Right renal pelvis (tissue), 4 donors: ENCODE results near the gene HLA-B. TPM values are rescaled to one million over a fixed set of nuclear protein-coding genes. Genes with fewer than 3 reads are reported as not detected.

Source experiments
- DNase-seq, 4 donors: peaks; one replicate each; pipeline ENCODE4 v3.0.0-alpha.2; 2013; ENCODE audit warnings: low read depth in 4 of 4, low spot score in 3 of 4, missing footprints in 1 of 4
- polyA plus RNA-seq, 4 donors: library from polyadenylated mRNA; unstranded; fragments of 120-200 nt; gene quantifications; one replicate each; pipeline ENCODE4 v1.2.1, GENCODE V29; 2013; ENCODE audit not compliant: insufficient read length in 4 of 4

The HLA-B gene
- polyA plus RNA-seq, 4 donors = 110 to 214 (median 158) TPM

DNA sequence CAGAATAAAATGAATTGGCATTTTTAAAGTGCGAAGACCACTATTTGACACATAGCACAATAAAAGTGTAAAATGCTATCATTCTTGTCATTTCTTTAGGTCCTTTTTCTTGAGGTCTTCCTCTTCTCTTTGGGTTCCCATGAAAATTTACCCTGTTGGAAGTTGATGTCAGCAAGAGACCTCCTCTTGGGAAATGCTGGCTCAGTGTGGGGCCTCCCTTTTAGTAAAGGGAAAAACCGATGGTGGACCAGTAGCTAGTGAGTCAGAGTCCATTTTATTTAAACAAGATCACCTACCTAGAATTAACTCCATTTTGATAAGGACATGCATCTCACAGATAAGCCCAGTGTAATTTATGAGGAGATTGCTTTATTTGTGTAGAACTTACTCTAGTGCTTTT, 47.3 kb downstream of the HLA-B start:
- DNase-seq = no peak

DNA sequence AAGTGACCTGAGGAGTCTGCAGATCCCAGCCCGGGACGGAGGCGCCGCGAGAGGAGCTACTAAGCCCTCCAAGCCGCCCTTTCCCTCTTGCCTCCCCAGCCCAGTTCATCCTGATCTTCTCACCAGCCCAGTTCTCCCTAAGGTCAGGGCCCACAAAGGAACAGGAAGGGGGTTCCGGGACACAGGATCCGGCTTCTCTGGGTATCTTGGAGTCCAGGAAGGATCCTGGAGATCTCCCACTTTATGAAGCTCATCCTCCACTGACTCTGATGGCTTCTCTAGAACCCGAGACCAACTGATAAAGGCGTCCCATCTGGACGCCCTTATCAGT, 48.2 kb downstream of the HLA-B start:
- DNase-seq = no peak

DNA sequence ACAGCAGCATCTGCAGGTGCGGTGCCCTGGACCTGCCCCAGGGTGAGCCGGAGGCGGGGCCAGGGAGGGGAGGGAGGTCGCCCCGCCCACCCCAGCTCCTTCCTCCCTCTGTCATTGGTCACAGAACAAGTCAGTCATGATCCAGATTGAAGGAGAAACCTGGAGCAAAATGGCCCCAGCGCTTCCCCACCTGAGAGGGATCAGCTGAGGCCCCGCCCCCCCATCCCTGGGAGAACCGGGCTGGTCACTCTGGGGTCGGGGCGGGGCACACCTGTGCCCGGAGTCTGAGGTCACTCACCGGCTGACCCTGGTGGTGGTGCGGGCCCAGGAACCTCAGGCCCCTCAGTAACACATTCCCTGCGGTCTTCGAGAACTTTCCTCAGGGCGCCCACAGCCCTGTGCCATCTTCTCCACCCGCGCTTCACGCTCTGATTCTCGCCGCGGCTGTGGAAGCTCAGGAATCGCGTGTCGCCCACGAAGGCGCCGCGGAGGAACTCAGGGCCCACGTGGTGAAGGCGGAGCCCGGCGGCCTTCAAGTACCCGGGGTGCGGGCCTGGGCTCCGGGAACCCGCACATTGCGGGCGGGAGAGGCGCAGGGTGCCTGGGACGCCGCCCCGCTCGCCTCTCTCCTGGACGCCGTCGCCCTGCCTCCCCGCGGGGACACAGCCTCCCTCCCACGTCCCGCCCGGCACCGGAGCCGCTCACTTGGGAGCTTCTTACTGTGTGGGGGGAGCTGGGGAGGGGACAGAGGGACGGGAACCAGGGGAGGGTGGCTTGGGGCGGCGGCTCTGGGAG, 48.7 kb downstream of the HLA-B start:
- DNase-seq = no peak

DNA sequence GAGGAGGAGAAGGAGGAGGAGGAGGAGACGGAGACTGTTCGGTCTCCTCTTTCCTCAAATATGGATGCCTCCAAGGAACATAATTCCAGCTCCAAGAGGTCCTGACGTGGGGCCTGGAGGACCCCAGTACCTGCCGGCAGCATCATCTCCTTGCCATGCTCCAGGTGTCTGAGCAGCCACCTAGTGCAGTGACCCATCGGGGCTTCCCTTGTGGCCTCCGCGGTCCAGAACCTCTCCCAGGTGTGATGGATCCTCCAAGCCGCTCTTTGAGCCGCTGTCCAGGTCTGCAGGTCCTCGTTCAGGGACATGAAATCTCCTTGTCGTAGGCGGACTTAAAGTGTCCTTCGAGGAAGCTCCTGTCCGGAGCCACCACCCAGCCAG, 49.3 kb downstream of the HLA-B start:
- no peak for DNase-seq

DNA sequence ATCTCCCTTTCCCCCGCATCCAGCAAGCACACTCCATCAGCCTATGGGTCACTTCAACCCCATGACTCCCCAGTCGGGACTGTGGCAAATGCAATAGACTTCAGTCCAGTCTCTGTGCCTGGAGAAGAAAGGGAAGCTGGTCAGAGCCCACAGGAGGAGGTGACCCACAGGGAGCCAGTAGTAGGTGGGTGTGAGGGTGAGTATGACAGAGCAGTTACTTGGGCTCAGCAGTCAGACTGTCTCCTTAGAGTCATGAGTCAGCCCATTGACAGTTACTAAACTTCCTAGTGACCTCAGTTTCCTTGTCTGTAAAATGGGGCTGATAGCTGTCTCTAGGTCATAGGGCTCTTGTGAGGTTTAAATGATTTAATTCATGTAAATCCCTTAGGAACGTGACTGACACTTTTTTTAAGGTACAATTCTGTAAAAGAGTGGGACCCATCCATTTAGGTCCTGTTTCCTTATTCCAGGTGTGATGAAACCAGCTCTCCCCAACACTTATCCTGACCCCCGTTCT, 51.2 kb downstream of the HLA-B start:
- no peak for DNase-seq

DNA sequence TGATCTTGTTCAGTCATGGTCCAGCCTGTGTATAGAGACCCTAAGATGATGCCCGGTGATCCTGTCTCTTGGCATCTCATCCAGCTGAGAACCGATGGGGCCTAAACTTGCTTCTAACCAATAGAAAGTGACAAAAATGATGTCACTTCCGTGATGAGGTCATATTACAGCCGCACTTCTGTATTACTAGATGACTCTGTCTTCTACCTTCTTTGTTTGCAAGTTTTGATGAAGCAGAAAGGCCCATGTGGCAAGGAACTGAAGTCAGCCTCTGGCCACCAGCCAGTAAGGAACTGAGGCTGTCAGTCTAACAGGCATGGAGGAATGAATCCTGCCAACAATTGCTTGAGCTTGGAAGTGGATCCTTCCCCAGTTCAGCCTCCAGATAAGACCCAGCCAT, 52.3 kb downstream of the HLA-B start:
- no peak for DNase-seq

Other genes starting within 250 kb of the HLA-B start
- gene C6orf15, start 244.6 kb downstream of the HLA-B start, polyA plus RNA-seq = not detected
- gene PSORS1C1, start 242.4 kb downstream of the HLA-B start, polyA plus RNA-seq = under 1 TPM in 2 of 4 donors, not detected in 2; 0.29 to 0.59 TPM
- gene CDSN, start 236.7 kb downstream of the HLA-B start, polyA plus RNA-seq = under 1 TPM in 1 of 4 donors, not detected in 3; 0.03 TPM
- gene PSORS1C2, start 218.1 kb downstream of the HLA-B start, polyA plus RNA-seq = not detected
- gene CCHCR1, start 199.4 kb downstream of the HLA-B start, polyA plus RNA-seq = 10 to 100 TPM; 26.1 to 33.6 (median 29.8) TPM
- gene TCF19, start 198.6 kb downstream of the HLA-B start, polyA plus RNA-seq = 10 to 100 TPM; 17.2 to 20.1 (median 18.1) TPM
- gene POU5F1, start 186.5 kb downstream of the HLA-B start, polyA plus RNA-seq = 1 to 10 TPM; 1.6 to 7.3 (median 3.0) TPM
- gene HLA-C, start 85.1 kb downstream of the HLA-B start, polyA plus RNA-seq = 100 to 1,000 TPM in 2 of 4 donors, 10 to 100 TPM in 2; 91.2 to 180 (median 118) TPM
- gene MICA, start 46.4 kb upstream of the HLA-B start, polyA plus RNA-seq = 10 to 100 TPM in 1 of 4 donors, 1 to 10 TPM in 3; 3.3 to 12.2 (median 7.9) TPM
- 1 to 10 TPM in 3 of 4 donors, under 1 TPM in 1; 0.80 to 1.6 (median 1.4) TPM for gene MICB, start 141.0 kb upstream of the HLA-B start, polyA plus RNA-seq
- gene MCCD1, start 171.8 kb upstream of the HLA-B start, polyA plus RNA-seq = 10 to 100 TPM; 14.0 to 27.9 (median 20.6) TPM
- gene DDX39B, start 184.8 kb upstream of the HLA-B start, polyA plus RNA-seq = 100 to 1,000 TPM; 498 to 550 (median 542) TPM
- gene ATP6V1G2, start 189.4 kb upstream of the HLA-B start, polyA plus RNA-seq = 10 to 100 TPM in 1 of 4 donors, 1 to 10 TPM in 3; 6.4 to 11.8 (median 7.3) TPM
- 10 to 100 TPM; 19.1 to 27.4 (median 20.8) TPM for gene NFKBIL1, start 190.4 kb upstream of the HLA-B start, polyA plus RNA-seq
- under 1 TPM; 0.22 to 0.45 (median 0.34) TPM for gene LTA, start 215.1 kb upstream of the HLA-B start, polyA plus RNA-seq
- gene TNF, start 218.4 kb upstream of the HLA-B start, polyA plus RNA-seq = under 1 TPM; 0.08 to 0.28 (median 0.16) TPM
- 1 to 10 TPM; 1.0 to 2.3 (median 1.2) TPM for gene LTB, start 225.2 kb upstream of the HLA-B start, polyA plus RNA-seq
- gene LST1, start 229.1 kb upstream of the HLA-B start, polyA plus RNA-seq = 1 to 10 TPM; 3.8 to 7.0 (median 4.7) TPM
- under 1 TPM in 1 of 4 donors, not detected in 3; 0.25 TPM for gene NCR3, start 235.8 kb upstream of the HLA-B start, polyA plus RNA-seq